ENCODE measurements around the gene GAL.

Gene GAL

DNA sequence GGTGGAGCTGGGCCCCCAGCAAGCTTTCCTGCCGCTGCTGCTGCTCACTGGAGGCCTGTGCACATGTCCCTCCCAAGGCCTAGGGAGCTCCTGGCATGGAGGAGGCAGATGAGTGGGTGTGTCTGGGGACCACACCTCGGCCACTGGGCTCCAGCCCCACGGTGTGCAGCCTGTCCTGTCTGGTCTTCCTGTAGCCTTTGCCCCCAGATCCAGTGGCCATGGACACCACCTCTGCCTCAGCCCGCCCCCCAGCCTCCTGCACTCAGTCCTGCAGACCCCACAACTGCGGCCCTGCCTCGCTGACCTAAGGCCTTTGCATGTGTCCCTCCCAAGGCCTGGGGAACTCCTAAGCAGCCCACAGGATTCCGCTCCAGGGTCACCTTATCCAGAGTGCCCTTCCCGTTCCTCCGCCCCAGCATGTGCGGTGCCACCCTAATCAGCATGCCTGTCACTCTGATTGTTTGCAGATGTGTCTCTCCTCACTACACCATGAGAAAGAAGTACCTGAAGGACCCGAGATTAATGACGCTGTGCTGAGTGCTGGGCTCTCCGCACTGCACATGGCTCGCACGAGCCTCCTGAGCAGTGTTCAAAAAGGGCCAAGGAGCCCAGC lies 8.6 kb downstream of the GAL start:
- Histone ChIP-seq H3K27ac (ENCODE audit: low read depth, low read length) (no peak overlapping the region), H3K9ac (ENCODE audit: low read length) (no peak overlapping the region), H3K9me2 (replicated peaks; ENCODE audit: insufficient read depth, low read length) (no peaks in the 10 kb centered on the region), H3K36me3 (ENCODE audit: low read length) (no peaks in the 10 kb centered on the region), H4K20me1 (ENCODE audit: low read depth, low read length) (no peaks in the 10 kb centered on the region), H3K27me3 (ENCODE audit: low read length) (no peaks in the 10 kb centered on the region), H3K4me2 (ENCODE audit: low read depth, low read length, poor library complexity, severe bottlenecking) (no peak overlapping the region), H2AFZ (ENCODE audit: low read depth, low read length, severe bottlenecking) (no peak overlapping the region), H3K4me3 (ENCODE audit: insufficient read depth, low read length, poor library complexity, severe bottlenecking) (no peak overlapping the region), H3K79me2 (ENCODE audit: insufficient read depth, low read length) (no peaks in the 10 kb centered on the region), H3F3A (ENCODE audit: insufficient read depth) (no peaks in the 10 kb centered on the region), H3K9me3 (ENCODE audit: insufficient read depth, low read length) (no peaks in the 10 kb centered on the region)
- no peak for TF ChIP-seq EZH2phosphoT487 (conservative IDR thresholded peaks at IDR 0.05; ENCODE audit: low read length)
- TF ChIP-seq, protein P1, sequence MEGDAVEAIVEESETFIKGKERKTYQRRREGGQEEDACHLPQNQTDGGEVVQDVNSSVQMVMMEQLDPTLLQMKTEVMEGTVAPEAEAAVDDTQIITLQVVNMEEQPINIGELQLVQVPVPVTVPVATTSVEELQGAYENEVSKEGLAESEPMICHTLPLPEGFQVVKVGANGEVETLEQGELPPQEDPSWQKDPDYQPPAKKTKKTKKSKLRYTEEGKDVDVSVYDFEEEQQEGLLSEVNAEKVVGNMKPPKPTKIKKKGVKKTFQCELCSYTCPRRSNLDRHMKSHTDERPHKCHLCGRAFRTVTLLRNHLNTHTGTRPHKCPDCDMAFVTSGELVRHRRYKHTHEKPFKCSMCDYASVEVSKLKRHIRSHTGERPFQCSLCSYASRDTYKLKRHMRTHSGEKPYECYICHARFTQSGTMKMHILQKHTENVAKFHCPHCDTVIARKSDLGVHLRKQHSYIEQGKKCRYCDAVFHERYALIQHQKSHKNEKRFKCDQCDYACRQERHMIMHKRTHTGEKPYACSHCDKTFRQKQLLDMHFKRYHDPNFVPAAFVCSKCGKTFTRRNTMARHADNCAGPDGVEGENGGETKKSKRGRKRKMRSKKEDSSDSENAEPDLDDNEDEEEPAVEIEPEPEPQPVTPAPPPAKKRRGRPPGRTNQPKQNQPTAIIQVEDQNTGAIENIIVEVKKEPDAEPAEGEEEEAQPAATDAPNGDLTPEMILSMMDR (IDR thresholded peaks at IDR 0.05; ENCODE audit: insufficient read depth, low read length, poor library complexity, severe bottlenecking), result no peak

DNA sequence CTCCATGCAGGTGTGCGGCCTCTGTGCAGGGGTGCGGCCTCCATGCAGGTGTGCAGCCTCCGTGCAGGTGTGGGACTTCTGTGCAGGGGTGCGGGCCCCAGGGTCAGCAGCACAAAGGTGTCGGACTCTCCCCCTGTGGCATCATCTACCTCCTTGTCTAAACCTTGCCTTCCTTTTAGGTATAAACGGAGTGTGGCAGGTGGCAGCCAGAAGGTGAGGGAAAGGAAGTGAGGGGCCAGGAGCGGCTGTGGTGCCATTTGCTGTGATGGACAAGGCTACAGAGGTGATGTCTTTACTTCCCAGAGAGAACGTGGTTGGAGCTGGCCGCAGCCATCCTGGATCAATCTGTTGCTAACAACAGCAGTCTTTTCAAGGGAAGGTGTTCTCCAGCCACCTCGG lies 9.1 kb downstream of the GAL start:
- Histone ChIP-seq H3K79me2 (ENCODE audit: insufficient read depth, low read length) (no peaks in the 10 kb centered on the region), H3K4me3 (ENCODE audit: insufficient read depth, low read length, poor library complexity, severe bottlenecking) (no peak overlapping the region), H2AFZ (ENCODE audit: low read depth, low read length, severe bottlenecking) (no peak overlapping the region), H3K9me3 (ENCODE audit: insufficient read depth, low read length) (no peaks in the 10 kb centered on the region), H3K4me2 (ENCODE audit: low read depth, low read length, poor library complexity, severe bottlenecking) (no peak overlapping the region), H3K9ac (ENCODE audit: low read length) (no peak overlapping the region), H4K20me1 (ENCODE audit: low read depth, low read length) (no peaks in the 10 kb centered on the region), H3K27ac (ENCODE audit: low read depth, low read length) (no peak overlapping the region), H3F3A (ENCODE audit: insufficient read depth) (no peaks in the 10 kb centered on the region), H3K9me2 (replicated peaks; ENCODE audit: insufficient read depth, low read length) (no peaks in the 10 kb centered on the region), H3K27me3 (ENCODE audit: low read length) (no peaks in the 10 kb centered on the region), H3K36me3 (ENCODE audit: low read length) (no peaks in the 10 kb centered on the region)
- TF ChIP-seq, protein P1 (IDR thresholded peaks at IDR 0.05; ENCODE audit: insufficient read depth, low read length, poor library complexity, severe bottlenecking), result no peak
- no peak for TF ChIP-seq EZH2phosphoT487 (conservative IDR thresholded peaks at IDR 0.05; ENCODE audit: low read length)

DNA sequence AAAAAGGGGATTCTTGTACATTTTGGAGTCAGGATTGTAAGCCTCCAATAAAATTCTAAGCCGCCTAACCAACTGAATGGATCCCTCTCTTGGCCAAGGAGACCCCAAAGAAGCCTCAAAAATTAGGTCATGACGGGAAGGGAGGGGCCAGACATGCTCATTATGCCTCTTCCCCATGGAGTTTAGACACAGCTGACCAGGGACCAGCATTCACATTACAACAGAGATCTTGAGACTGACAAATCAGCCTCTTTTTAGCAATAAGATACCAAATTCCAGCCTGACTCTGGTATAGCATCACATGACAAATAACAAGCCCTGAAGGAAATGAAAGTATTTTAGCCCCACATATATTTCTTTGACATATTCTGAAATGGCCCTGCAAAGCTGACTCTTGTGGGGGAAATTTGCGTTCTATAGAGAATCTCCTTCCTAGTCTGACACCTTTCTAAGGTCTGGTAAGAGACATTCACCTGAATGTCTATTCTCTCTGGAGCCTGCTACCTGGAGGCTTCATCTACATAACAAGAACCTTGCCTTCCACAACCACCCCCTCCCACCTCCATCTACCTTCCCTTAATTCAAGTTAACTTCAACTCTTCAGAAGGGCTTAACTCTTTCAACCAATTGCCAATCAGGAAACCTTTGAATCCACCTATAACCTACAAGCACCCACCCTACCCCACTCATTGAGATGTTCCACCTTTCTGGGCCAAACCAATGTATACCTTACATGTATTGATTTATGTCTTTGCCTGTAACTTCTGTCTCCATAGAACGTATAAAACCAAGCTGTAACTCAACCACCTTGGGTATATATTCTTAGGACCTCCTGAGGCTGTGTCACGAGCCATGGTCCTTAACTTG lies 10.3 kb downstream of the GAL start:
- TF ChIP-seq EZH2phosphoT487 (conservative IDR thresholded peaks at IDR 0.05; ENCODE audit: low read length), result no peak
- TF ChIP-seq, protein P1 (IDR thresholded peaks at IDR 0.05; ENCODE audit: insufficient read depth, low read length, poor library complexity, severe bottlenecking), result no peak
- H3K27me3 ChIP-seq (ENCODE audit: low read length), result no peaks in the 10 kb centered on the region
- H3K9ac ChIP-seq (ENCODE audit: low read length), result no peak overlapping the region
- H3K36me3 ChIP-seq (ENCODE audit: low read length), result no peaks in the 10 kb centered on the region
- no peaks in the 10 kb centered on the region for H3F3A ChIP-seq (ENCODE audit: insufficient read depth)
- no peaks in the 10 kb centered on the region for H3K79me2 ChIP-seq (ENCODE audit: insufficient read depth, low read length)
- H3K27ac ChIP-seq (ENCODE audit: low read depth, low read length), result no peak overlapping the region
- H3K4me3 ChIP-seq (ENCODE audit: insufficient read depth, low read length, poor library complexity, severe bottlenecking), result no peak overlapping the region
- no peak overlapping the region for H2AFZ ChIP-seq (ENCODE audit: low read depth, low read length, severe bottlenecking)
- H3K9me3 ChIP-seq (ENCODE audit: insufficient read depth, low read length), result no peaks in the 10 kb centered on the region
- no peaks in the 10 kb centered on the region for H4K20me1 ChIP-seq (ENCODE audit: low read depth, low read length)
- H3K9me2 ChIP-seq (replicated peaks; ENCODE audit: insufficient read depth, low read length), result no peaks in the 10 kb centered on the region
- H3K4me2 ChIP-seq (ENCODE audit: low read depth, low read length, poor library complexity, severe bottlenecking), result no peak overlapping the region
